Effector memory CD4-positive, alpha-beta T cell (primary cell): Measurements from ENCODE around the gene MUCL3.

ENCODE experiments used
- DNase-seq, 3 donors: peaks; one replicate each; pipeline ENCODE4 v3.0.0-alpha.2; 2020
- H3K27ac ChIP-seq: 2 replicates; pipeline ENCODE4 v1.7.0; 2013; ENCODE audit warnings: mild to moderate bottlenecking, low read length, moderate library complexity; ENCODE audit not compliant: insufficient read depth, poor library complexity, severe bottlenecking
- H3K27me3 ChIP-seq: replicated peaks from 2 replicates; pipeline ENCODE4 v1.7.0; 2013; ENCODE audit warnings: mild to moderate bottlenecking, low read length; ENCODE audit not compliant: insufficient read depth, control insufficient read depth, poor library complexity, severe bottlenecking
- H3K36me3 ChIP-seq: 2 replicates; pipeline ENCODE4 v1.7.0; 2013; ENCODE audit warnings: mild to moderate bottlenecking, low read length, moderate library complexity; ENCODE audit not compliant: control insufficient read depth, insufficient read depth
- H3K4me1 ChIP-seq: 2 replicates; pipeline ENCODE4 v1.7.0; 2013; ENCODE audit warnings: low read length, mild to moderate bottlenecking; ENCODE audit not compliant: control insufficient read depth, insufficient read depth, poor library complexity, severe bottlenecking
- H3K4me3 ChIP-seq: 2 replicates; pipeline ENCODE4 v1.7.0; 2013; ENCODE audit warnings: low read length, low read depth, mild to moderate bottlenecking; ENCODE audit not compliant: insufficient read depth, poor library complexity, severe bottlenecking
- H3K9me3 ChIP-seq: 2 replicates; pipeline ENCODE4 v1.7.0; 2013; ENCODE audit warnings: mild to moderate bottlenecking, low read length, moderate library complexity; ENCODE audit not compliant: control insufficient read depth

The MUCL3 gene

GRCh38 chr6:30912746-30913520 is 27.8 kb upstream of the MUCL3 start:
- no peaks in the 10 kb centered on the region for H3K27me3 ChIP-seq
- H3K27ac ChIP-seq = no peak overlapping the region
- peaks cover 11% of the 10 kb centered on the region for H3K36me3 ChIP-seq
- H3K9me3 ChIP-seq = no peaks in the 10 kb centered on the region
- DNase-seq = no peak
- H3K4me1 ChIP-seq = peaks cover 22% of the 10 kb centered on the region
- H3K4me3 ChIP-seq = no peak overlapping the region

GRCh38 chr6:30913721-30914075 is 27.1 kb upstream of the MUCL3 start:
- peak overlapping the region; percentile 86 for H3K4me3 ChIP-seq
- peaks cover 16% of the 10 kb centered on the region for H3K36me3 ChIP-seq
- H3K4me1 ChIP-seq = peaks cover 18% of the 10 kb centered on the region
- H3K9me3 ChIP-seq = no peaks in the 10 kb centered on the region
- peak overlapping the region; percentile 59 for H3K27ac ChIP-seq
- no peaks in the 10 kb centered on the region for H3K27me3 ChIP-seq
- DNase-seq = no peak

GRCh38 chr6:30914076-30914853 is 26.5 kb upstream of the MUCL3 start, which contains the start of gene VARS2:
VARS2 (plus strand) TSS chr6:30914238; CDS start chr6:30914837, 599 bp downstream.
- Histone ChIP-seq H3K27ac (peak within 1 kb of the TSS; percentile 63), H3K4me3 (peak within 1 kb of the TSS; percentile 86), H3K4me1 (peaks cover 16% of the 10 kb centered on the region), H3K36me3 (peaks cover 20% of the 10 kb centered on the region), H3K27me3 (no peaks in the 10 kb centered on the region), H3K9me3 (no peaks in the 10 kb centered on the region)
- peak; percentile 85 to 88 (median 86) for DNase-seq

- Histone ChIP-seq H3K27ac (peak overlapping the region; percentile 63), H3K36me3 (peaks cover 28% of the 10 kb centered on the region), H3K27me3 (no peaks in the 10 kb centered on the region), H3K4me1 (peaks cover 16% of the 10 kb centered on the region), H3K9me3 (no peaks in the 10 kb centered on the region), H3K4me3 (peak overlapping the region; percentile 86)
- DNase-seq = no peak
Observed at GRCh38 chr6:30914854-30915590, 25.8 kb upstream of the MUCL3 start.

- no peaks in the 10 kb centered on the region for H3K9me3 ChIP-seq
- no peaks in the 10 kb centered on the region for H3K27me3 ChIP-seq
- DNase-seq = no peak
- H3K36me3 ChIP-seq = peaks cover 32% of the 10 kb centered on the region
- peaks cover 16% of the 10 kb centered on the region for H3K4me1 ChIP-seq
- no peak overlapping the region for H3K4me3 ChIP-seq
- no peak overlapping the region for H3K27ac ChIP-seq
Observed at GRCh38 chr6:30915591-30915946, 25.2 kb upstream of the MUCL3 start.

GRCh38 chr6:30917041-30917440 is 23.7 kb upstream of the MUCL3 start:
- H3K27me3 ChIP-seq = no peaks in the 10 kb centered on the region
- no peak for DNase-seq
- H3K4me1 ChIP-seq = peaks cover 16% of the 10 kb centered on the region
- no peak overlapping the region for H3K4me3 ChIP-seq
- peaks cover 43% of the 10 kb centered on the region for H3K36me3 ChIP-seq
- no peaks in the 10 kb centered on the region for H3K9me3 ChIP-seq
- no peak overlapping the region for H3K27ac ChIP-seq

- no peak for DNase-seq
- Histone ChIP-seq H3K36me3 (peaks cover 47% of the 10 kb centered on the region), H3K4me3 (no peak overlapping the region), H3K27me3 (no peaks in the 10 kb centered on the region), H3K9me3 (no peaks in the 10 kb centered on the region), H3K4me1 (peaks cover 16% of the 10 kb centered on the region), H3K27ac (no peak overlapping the region)
Observed at GRCh38 chr6:30917487-30917886, 23.3 kb upstream of the MUCL3 start.

- Histone ChIP-seq H3K27ac (no peak overlapping the region), H3K4me1 (peaks cover 11% of the 10 kb centered on the region), H3K4me3 (no peak overlapping the region), H3K9me3 (no peaks in the 10 kb centered on the region), H3K27me3 (no peaks in the 10 kb centered on the region), H3K36me3 (peaks cover 57% of the 10 kb centered on the region)
- DNase-seq = no peak
Observed at GRCh38 chr6:30918670-30919069, 22.1 kb upstream of the MUCL3 start.

- no peak for DNase-seq
- H3K27me3 ChIP-seq = no peaks in the 10 kb centered on the region
- no peaks in the 10 kb centered on the region for H3K9me3 ChIP-seq
- no peak overlapping the region for H3K27ac ChIP-seq
- peaks cover 75% of the 10 kb centered on the region for H3K36me3 ChIP-seq
- no peak overlapping the region for H3K4me3 ChIP-seq
- no peaks in the 10 kb centered on the region for H3K4me1 ChIP-seq
Observed at GRCh38 chr6:30922447-30922852, 18.3 kb upstream of the MUCL3 start.
